GM18873 (cell line): ENCODE measurements around the gene ADIPOR2.
"Not testable (repeated sequence)": the region's sequence is repeated elsewhere in the genome, so short reads cannot be mapped to it uniquely, and the experiment has no call there.

Source experiments
- ATAC-seq: cut with Tn5 transposase; IDR thresholded peaks from one replicate; pipeline ENCODE4 v1.9.1; 2021; ENCODE audit warnings: mild to moderate bottlenecking, moderate library complexity, moderate number of reproducible peaks; ENCODE audit not compliant: unreplicated experiment, low FRiP score

Gene ADIPOR2

GRCh38 chr12:1809591-1810190 lies 118.8 kb downstream of the ADIPOR2 start:
- no peak for ATAC-seq

DNA sequence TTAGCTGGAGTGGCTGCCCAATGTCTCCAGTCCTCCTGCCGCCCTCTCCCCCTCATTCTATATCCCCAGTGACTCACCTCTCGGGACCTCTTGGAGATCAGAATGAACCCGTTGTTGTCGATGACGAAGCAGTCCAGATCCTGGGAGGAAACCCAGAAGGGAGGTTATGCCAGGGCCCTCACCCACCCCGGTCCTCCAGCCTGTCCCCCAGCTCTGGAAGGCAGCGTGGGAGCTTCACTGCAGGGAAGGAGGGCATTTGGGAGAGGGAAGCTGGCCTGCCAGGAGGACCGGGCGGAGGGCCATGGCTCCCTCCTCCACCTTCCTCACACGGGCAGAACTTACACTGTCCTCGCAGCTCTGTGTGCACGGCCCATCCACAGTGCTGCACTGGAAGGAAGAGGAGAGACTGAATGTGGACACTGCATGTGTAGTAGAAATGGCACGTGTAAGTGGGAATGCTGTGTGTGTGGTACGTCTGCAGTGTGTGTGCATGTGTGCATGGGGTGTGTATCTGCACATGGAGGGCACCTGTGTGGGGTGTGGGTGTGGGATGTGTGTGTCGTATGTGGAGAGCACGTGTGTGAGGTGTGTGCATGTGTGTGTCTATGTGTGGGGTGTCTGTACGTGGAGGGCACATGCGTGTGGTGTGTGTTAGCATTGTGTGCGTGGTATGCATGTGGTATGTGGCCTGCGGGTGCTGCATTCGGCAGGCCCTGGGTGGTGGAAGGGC lies 119.5 kb downstream of the ADIPOR2 start:
- ATAC-seq, result no peak

- ATAC-seq, result no peak
Observed at GRCh38 chr12:1810931-1811280, 120.0 kb downstream of the ADIPOR2 start.

DNA sequence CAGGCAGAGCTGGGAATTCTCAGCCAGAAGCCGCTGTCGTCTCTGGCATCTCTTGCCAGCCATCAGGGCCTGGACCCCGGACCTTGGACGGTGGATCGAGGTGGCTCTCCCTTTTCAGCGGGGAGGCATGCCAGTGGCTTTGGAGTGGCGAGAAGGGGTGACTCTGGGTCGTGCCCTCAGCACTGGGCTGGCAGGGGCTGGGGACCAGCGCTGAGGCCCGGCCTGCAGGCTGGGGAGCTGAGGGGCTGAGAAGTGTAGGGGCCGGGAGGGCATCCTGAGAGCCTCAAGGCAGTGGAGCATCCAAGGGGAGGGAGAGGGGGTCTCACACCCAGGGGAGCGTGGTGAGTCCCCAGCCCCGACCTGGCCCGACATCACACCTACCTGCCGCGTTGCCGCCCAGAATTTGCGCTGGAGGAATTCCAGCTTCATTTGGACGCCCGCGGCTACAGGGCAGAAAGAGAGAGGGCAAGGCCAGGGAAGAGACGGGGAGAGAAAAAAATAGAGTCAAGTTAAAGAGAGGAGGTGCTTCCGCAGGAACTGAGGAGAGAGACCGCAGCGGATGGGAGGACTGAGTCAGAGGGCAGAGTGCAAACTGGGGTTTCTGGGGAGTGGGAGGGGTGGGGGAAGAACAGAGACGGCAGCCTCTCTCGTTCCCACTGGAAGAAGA lies 120.5 kb downstream of the ADIPOR2 start:
- ATAC-seq, result no peak

DNA sequence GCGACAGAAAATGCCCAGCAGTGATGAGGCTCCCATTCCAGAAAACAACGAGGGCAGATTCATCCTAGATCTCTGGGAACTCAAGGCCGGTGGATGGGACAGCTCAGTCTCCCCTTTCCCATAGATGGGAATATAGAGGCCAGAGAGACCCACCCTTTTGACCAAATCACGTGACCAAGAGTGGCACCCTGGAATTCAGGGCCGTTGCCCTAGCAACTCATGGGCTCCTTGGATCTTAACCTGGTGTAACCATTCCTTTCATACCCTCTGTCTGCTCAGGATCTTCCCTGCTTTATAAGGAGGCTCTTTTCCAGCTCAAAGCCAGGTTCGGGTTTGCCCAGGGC lies 121.0 kb downstream of the ADIPOR2 start:
- ATAC-seq, result no peak

GRCh38 chr12:1812650-1813302 lies 121.9 kb downstream of the ADIPOR2 start:
- no peak for ATAC-seq

GRCh38 chr12:1814266-1814665 lies 123.4 kb downstream of the ADIPOR2 start:
- no peak for ATAC-seq

DNA sequence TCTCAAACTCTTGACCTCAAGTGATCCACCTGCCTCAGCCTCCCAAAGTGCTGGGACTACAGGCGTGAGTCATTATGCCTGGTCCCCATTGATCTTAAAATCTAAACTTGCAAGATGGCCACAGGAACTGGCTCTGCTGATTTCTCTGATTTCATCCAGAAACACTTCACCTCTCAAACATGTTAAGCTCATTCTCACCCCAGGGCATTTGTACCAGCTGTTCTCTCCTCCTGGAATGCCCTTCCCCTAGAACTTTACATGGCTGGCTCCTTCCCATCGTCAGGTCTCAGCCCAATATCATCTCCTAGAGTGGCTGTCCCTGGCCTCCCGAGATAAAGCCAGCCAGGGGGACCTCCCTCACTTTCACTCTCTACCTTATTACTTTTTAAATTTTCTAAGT lies 124.2 kb downstream of the ADIPOR2 start:
- no peak for ATAC-seq

DNA sequence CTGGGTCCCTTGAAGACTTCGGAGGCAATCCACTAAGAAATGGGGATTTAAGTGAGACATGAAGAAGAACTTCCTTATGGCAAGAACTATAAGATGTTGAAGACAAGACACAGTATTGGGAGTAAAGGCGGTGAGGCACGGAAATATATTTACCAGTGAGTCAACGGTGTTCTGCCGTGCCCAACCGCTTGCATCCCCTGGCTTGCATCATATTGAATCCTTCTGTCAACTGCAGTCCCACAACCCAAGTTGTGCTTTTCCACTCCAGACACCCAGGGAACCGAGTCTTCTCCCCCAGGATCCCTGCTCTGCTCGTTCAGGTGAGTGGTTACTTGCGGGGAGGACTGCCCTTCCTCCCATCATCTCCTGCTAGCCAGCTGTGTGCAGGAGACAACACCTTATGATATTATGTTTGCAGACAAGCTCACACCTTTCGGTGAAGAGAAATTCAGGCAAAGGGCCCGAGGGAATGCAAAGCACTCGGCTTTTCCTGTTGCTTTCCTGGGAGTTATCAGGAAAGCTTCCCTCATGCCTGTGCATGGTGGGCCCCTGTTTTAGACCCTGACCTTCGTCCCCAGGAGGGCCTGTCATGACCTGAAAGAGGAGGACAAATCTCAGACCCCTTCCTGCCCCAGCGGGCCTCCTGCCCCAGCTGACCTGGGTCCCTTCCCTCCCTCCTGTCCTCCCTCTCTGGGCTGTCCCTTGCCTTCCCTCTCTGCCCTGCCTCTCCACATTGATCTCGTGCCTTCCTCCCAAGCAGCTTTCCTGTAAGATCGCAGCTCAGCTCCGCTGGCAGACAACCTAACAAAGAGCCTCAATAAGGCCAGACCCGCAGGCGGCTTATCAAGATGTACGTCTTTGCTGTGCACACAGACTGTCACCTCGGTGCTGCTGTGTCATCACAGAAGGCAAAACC lies 125.2 kb downstream of the ADIPOR2 start:
- ATAC-seq, result no peak

DNA sequence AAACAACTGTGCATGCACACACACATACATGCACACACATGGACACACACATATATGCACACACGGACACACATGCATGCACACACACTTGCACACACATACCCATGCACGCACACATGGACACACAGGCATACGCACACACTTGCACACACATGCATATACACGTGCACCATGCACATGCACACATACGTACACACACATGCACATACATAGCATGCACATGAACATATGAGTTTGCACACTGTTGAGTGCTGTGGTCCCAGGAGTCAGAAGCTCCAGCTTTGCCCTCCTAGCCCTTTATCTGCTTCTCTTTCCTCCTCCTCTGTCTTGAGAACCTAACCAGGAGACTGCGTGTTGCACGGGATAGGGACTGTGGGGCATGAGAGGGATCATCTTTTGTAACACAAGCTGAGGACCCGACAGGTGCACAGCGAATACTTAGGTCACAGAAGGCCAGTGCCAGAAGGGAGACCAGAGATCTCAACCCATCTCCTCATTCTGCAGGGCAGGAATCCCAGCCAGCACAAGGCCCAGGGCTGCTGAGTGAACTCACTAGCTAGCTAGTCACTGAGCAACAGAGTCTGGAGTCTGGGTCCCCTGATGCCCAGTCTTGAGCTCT lies 126.0 kb downstream of the ADIPOR2 start:
- no peak for ATAC-seq

DNA sequence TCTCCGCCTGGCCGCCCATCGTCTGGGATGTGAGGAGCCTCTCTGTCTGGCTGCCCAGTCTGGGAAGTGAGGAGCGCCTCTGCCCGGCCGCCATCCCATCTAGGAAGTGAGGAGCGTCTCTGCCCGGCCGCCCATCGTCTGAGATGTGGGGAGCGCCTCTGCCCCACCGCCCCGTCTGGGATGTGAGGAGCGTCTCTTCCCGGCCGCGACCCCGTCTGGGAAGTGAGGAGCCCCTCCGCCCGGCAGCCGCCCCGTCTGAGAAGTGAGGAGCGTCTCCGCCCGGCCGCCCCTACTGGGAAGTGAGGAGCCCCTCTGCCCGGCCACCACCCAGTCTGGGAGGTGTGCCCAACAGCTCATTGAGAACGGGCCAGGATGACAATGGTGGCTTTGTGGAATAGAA lies 127.1 kb downstream of the ADIPOR2 start:
- ATAC-seq, result not testable (repeated sequence)

GRCh38 chr12:1819050-1819449 lies 128.2 kb downstream of the ADIPOR2 start:
- ATAC-seq, result no peak

DNA sequence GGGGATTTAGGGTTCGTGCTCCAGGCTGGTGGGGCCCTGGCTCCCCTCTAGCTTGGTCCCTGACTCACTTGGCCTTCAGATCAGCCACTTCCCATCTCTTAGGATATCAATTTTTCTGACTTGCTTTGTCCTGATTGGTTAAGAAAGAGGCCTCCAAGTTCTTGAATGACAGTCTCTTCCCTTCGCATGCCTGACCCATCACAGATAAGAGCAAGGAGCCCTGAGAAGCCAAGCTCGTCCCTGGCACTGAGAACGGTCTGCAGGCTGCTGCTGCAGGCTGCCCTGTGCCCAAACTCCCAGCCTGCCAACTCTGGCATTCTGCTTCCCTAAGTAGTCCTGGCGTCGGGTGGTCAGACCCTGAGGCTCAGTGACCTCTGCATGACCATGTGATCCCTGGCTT lies 128.7 kb downstream of the ADIPOR2 start:
- no peak for ATAC-seq

- no peak for ATAC-seq
Observed at GRCh38 chr12:1820191-1820895, 129.5 kb downstream of the ADIPOR2 start, which contains the start of gene LRTM2. TSS of gene LRTM2 (plus strand) at chr12:1820565. CDS start at chr12:1828149, 7,584 bp downstream.

DNA sequence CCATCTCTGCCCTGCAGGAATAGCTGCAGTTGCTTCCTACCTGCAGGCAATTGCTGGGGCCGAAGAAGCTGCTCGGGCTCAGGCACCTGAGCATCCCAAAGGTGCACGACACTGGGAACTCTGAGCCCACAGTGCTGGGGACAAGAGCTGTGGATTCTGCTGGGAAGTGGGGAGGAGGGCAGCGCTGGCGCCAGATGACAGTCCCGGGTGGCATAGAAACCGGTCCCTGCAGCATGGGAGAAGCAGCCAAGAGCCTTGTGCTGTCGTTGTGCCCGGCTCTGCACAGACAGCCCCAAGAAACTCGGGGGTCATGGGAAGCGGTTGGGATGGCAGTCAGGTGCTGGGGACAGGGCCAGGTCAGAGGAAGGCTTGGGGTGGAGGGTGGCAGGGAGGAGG lies 130.0 kb downstream of the ADIPOR2 start:
- ATAC-seq, result no peak

DNA sequence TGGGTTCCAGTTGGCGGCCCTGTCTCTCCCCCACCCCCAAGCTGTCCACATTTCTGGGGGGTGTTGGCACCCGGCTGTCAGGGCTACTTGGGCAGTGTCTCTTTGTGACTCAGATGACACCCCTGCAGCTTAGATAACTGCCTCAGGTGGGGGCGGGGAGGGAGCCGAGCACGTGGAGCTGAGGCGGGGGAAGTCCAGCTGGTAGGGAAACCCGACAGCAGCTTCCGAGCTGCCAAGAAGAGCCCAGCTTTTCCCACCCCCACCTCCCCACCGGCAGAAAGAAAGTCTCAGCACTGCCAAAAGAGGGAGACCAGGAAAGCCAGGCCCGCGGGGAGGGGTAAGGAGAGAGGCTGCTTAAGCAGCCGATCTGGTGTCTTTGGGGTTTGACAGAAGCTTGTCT lies 130.9 kb downstream of the ADIPOR2 start:
- no peak for ATAC-seq

DNA sequence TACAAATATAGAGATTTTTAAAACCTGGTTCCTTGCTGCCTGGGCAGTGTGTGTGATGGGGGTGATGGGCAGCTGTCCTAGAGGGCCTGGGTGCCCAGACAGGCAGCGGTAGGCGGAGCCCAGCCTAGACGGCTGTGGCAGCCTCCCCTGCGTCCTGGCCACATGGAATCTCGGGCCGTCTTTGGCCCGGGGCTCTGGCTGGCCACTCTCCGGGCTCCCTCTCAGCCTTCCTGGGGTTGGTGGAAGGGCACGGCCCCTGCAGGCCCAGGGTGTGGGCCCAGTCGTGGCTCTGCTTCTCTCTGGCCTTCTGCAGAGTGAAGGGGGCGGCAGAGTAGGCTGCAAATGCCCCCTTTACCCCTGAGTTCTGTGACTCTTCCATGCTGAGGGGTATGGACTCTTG lies 131.8 kb downstream of the ADIPOR2 start:
- ATAC-seq, result no peak

DNA sequence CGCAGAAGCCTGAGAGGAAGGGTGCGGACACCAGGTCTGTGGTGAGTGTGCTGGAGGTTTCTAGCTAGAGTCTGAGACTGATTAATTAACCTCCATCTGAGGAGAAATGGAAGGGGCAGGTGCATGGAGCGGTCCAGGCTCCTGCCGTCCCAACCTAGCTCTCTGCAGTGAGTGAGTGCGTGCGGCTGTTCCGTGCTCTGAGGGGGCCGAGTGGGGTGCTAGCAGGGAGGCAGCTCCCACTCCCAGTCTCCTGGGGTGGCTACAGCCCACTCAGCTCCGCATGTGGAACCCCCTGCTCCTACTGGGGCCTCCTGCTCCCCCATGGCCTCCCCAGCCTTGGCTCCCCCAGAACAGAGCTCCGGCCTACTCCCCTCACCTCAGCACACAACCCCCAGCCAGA lies 132.4 kb downstream of the ADIPOR2 start:
- ATAC-seq, result no peak

GRCh38 chr12:1825382-1826102 lies 134.7 kb downstream of the ADIPOR2 start:
- no peak for ATAC-seq
